GM12878 (cell line): Measurements from ENCODE around the gene GTPBP4. TPM values are rescaled to one million over a fixed set of nuclear protein-coding genes. Genes with fewer than 3 reads are reported as not detected.

Experiments
- ATAC-seq: fragments of 200-7000 bp; cut with Tn5 transposase; 3 replicates; pipeline ENCODE4 v1.9.1; 2020; ENCODE audit warnings: mild to moderate bottlenecking, moderate library complexity
- BruUV-seq: library from RNA; stranded (reverse); fragments of 400-500 nt; replicated peaks from 2 replicates; lab custom pipeline; 2021; lab: Mats Ljungman, UMichigan
- CTCF ChIA-PET: fragments of 300-600 bp; sonication (Branson Sonifier 250); formaldehyde crosslinking; extraction: SDS; loops from one replicate; lab custom pipeline; 2021; ENCODE audit warnings: inconsistent platforms; lab: Yijun Ruan, JAX
- POLR2A ChIA-PET: fragments of 350-600 bp; formaldehyde crosslinking; extraction: SDS; loops from one replicate; lab custom pipeline; 2021; ENCODE audit warnings: inconsistent platforms; lab: Charles Lee
- RAD21 ChIA-PET: fragments of 300-600 bp; sonication (Branson Sonifier 250); formaldehyde crosslinking; loops from one replicate; lab custom pipeline; 2023; ENCODE audit warnings: antibody characterized with exemption; ENCODE audit not compliant: unreplicated experiment; lab: Charles Lee
- SMC1A ChIA-PET: fragments of 300-600 bp; sonication (Branson Sonifier 250); formaldehyde crosslinking; loops from one replicate; lab custom pipeline; 2023; ENCODE audit not compliant: unreplicated experiment, uncharacterized antibody; lab: Charles Lee
- DNase-seq: peaks from one replicate; pipeline ENCODE4 v3.0.0-alpha.2; 2011; ENCODE audit warnings: low read depth, low spot score
- FAIRE-seq: peaks from 3 replicates; lab custom pipeline; 2011; peaks lifted over from hg19 to GRCh38; lab: Jason Lieb, UNC
- H2AFZ ChIP-seq: 2 replicates; pipeline ENCODE4 v1.6.0; 2011; ENCODE audit warnings: low read depth, low read length, control low read depth; ENCODE audit not compliant: control insufficient read depth
- H3K27ac ChIP-seq: 2 replicates; pipeline ENCODE4 v1.5.1; 2011; ENCODE audit warnings: control low read depth; ENCODE audit not compliant: control insufficient read depth, insufficient read depth
- H3K27me3 ChIP-seq, 2 experiments: replicated peaks in 1 of 2; 2 replicates each; pipeline versions ENCODE4 v1.6.0 to v1.6.1; 2011; ENCODE audit warnings: low read length in 1 of 2; ENCODE audit not compliant: control insufficient read depth in 2 of 2, insufficient read depth in 2 of 2
- H3K36me3 ChIP-seq, 2 experiments: 2 replicates each; pipeline ENCODE4 v1.5.1; 2011; ENCODE audit warnings: low read length in 1 of 2; ENCODE audit not compliant: control insufficient read depth in 2 of 2, insufficient read depth in 2 of 2
- H3K4me1 ChIP-seq: 2 replicates; pipeline ENCODE4 v1.6.1; 2011; ENCODE audit warnings: mild to moderate bottlenecking, low read length, moderate library complexity, mixed read lengths; ENCODE audit not compliant: control insufficient read depth, insufficient read depth
- H3K4me2 ChIP-seq: 2 replicates; pipeline ENCODE4 v1.6.0; 2011; ENCODE audit warnings: control low read depth; ENCODE audit not compliant: control insufficient read depth, insufficient read depth
- H3K4me3 ChIP-seq: fragments of 200-600 bp; sonication (generic); 2 replicates; pipeline ENCODE4 v1.5.1; 2016
- H3K79me2 ChIP-seq: 2 replicates; pipeline ENCODE4 v1.6.0; 2011; ENCODE audit warnings: low read length; ENCODE audit not compliant: control insufficient read depth, insufficient read depth
- H3K9ac ChIP-seq: 2 replicates; pipeline ENCODE4 v1.8.0; 2011; ENCODE audit warnings: low read length, control low read depth, mixed read lengths; ENCODE audit not compliant: control insufficient read depth, insufficient read depth
- H3K9me3 ChIP-seq: replicated peaks from 3 replicates; pipeline ENCODE4 v1.5.1; 2011; ENCODE audit warnings: mild to moderate bottlenecking, low read length; ENCODE audit not compliant: control insufficient read depth, insufficient read depth
- H4K20me1 ChIP-seq: 2 replicates; pipeline ENCODE4 v1.6.0; 2011; ENCODE audit not compliant: control insufficient read depth, insufficient read depth
- ATF2 ChIP-seq: IDR thresholded peaks from 2 replicates; pipeline ENCODE4 v1.6.1; 2012; ENCODE audit warnings: low read length, inconsistent platforms
- BRCA1 ChIP-seq: IDR thresholded peaks from 2 replicates; pipeline ENCODE4 v1.6.1; 2011; ENCODE audit warnings: low read depth, low read length, improper control_type of control experiment
- E2F8 ChIP-seq: fragments of 450-650 bp; IDR thresholded peaks from 2 replicates; pipeline ENCODE4 v1.6.1; 2018; ENCODE audit warnings: mild to moderate bottlenecking, low read depth, moderate library complexity; ENCODE audit not compliant: partially characterized antibody
- HDAC6 ChIP-seq: fragments of 200-600 bp; sonication (generic); IDR thresholded peaks from one replicate; pipeline ENCODE4 v1.8.0; 2017; ENCODE audit warnings: antibody characterized with exemption; ENCODE audit not compliant: unreplicated experiment
- IKZF2 ChIP-seq, 2 experiments: fragments of 450-650 bp; IDR thresholded peaks; 2 replicates each; pipeline ENCODE4 v1.6.1; 2017; ENCODE audit warnings: mild to moderate bottlenecking in 2 of 2, moderate library complexity in 2 of 2
- JUNB ChIP-seq: IDR thresholded peaks from 2 replicates; pipeline ENCODE4 v1.6.1; 2016; ENCODE audit warnings: antibody characterized with exemption, mild to moderate bottlenecking
- MAX ChIP-seq: IDR thresholded peaks from 2 replicates; pipeline ENCODE4 v1.6.1; 2012; ENCODE audit warnings: low read depth, low read length, improper control_type of control experiment
- NR2C1 ChIP-seq: fragments of 450-650 bp; IDR thresholded peaks from 2 replicates; pipeline ENCODE4 v1.6.1; 2017; ENCODE audit warnings: antibody characterized with exemption, mild to moderate bottlenecking, moderate library complexity
- RAD21 ChIP-seq: IDR thresholded peaks from 2 replicates; pipeline ENCODE4 v1.6.1; 2011; ENCODE audit warnings: mild to moderate bottlenecking, low read depth, low read length, moderate library complexity; ENCODE audit not compliant: insufficient read depth
- RCOR1 ChIP-seq: conservative IDR thresholded peaks from 2 replicates; pipeline ENCODE4 v1.6.1; 2012; ENCODE audit warnings: low read depth, low read length, improper control_type of control experiment
- SMARCA5 ChIP-seq: fragments of 450-650 bp; IDR thresholded peaks from 2 replicates; pipeline ENCODE4 v1.6.1; 2017; ENCODE audit warnings: mild to moderate bottlenecking
- SREBF2 ChIP-seq: IDR thresholded peaks from 2 replicates; pipeline ENCODE4 v1.6.1; 2012; ENCODE audit warnings: mild to moderate bottlenecking, low read length
- TARDBP ChIP-seq: IDR thresholded peaks from 2 replicates; pipeline ENCODE4 v1.6.1; 2016; ENCODE audit warnings: borderline replicate concordance
- ZNF217 ChIP-seq: fragments of 450-650 bp; IDR thresholded peaks from 2 replicates; pipeline ENCODE4 v1.6.1; 2017; ENCODE audit warnings: antibody characterized with exemption, mild to moderate bottlenecking
- ZNF24 ChIP-seq: fragments of 450-650 bp; IDR thresholded peaks from 2 replicates; pipeline ENCODE4 v1.6.1; 2017; ENCODE audit warnings: antibody characterized with exemption, mild to moderate bottlenecking
- WGBS: methylation state at CpG from one replicate; pipeline ENCODE4 v1.1.6; 2016; ENCODE audit warnings: low lambda C conversion rate; ENCODE audit not compliant: insufficient replicate concordance, insufficient coverage; ENCODE audit errors: missing lambda C conversion rate; 5-methylcytosine and 5-hydroxymethylcytosine counted together
- in situ Hi-C: fragments of 300-500 bp; cut with MboI; formaldehyde crosslinking; loops from 9 replicates; pipeline ENCODE4 v1.14.3; 2018; ENCODE audit warnings: mixed read lengths
- intact Hi-C: fragments of 100-400 bp; cut with micrococcal nuclease; formaldehyde crosslinking; loops from one replicate; pipeline ENCODE4 v1.14.2; 2022; ENCODE audit not compliant: unreplicated experiment
- polyA plus RNA-seq, 11 experiments: library from polyadenylated mRNA; depleted of rRNA in 4 of 11; unstranded in 6 of 11; stranded (reverse) in 5 of 11; fragments of >200 nt; fragmentation: Nextera tagmentation in 4 of 11; fragmentation: Illumina TruSeq in 1 of 11; extraction: Ambion mirVana in 4 of 11; extraction: Trizol in 1 of 11; gene quantifications; 1 replicate in 1 of 11; 2 replicates in 10 of 11; pipeline versions ENCODE4 v1.2.1 to v1.2.3, GENCODE V29; 2011 to 2016; ENCODE audit warnings: inconsistent platforms in 2 of 11, missing spikeins in 2 of 11, low read depth in 1 of 11
- total RNA-seq, 4 experiments: library from RNA; depleted of rRNA in 3 of 4; stranded (reverse); fragments of >200 nt in 3 of 4; fragmentation: Illumina TruSeq in 1 of 4; extraction: Trizol in 1 of 4; gene quantifications; 2 replicates each; pipeline versions ENCODE4 v1.2.1 to v1.2.3, GENCODE V29; 2013 to 2021

Gene GTPBP4
- total and polyA plus RNA-seq, 10 of the 15 experiments (the other 5 are each of a cell fraction or from before 2014, with no cell fraction given) = 58.5 to 118 (median 71.4) TPM

- no peak for TF ChIP-seq MAX
- TF ChIP-seq IKZF2 (IDR thresholded peaks at IDR 0.05) = no peak
- no peak for TF ChIP-seq ATF2
- TF ChIP-seq RAD21 = no peak
- TF ChIP-seq RCOR1 = no peak
- no peak for TF ChIP-seq HDAC6
- TF ChIP-seq NR2C1 = no peak
- no peak for TF ChIP-seq SMARCA5
These were observed 66.5 kb downstream of the GTPBP4 start (continued) for GRCh38 chr10:1054684-1055083.

GRCh38 chr10:1056326-1057105, 68.3 kb downstream of the GTPBP4 start, which contains the start of gene WDR37:
WDR37 (plus strand) TSS chr10:1056385; CDS start chr10:1072156, 15,771 bp downstream.
- Histone ChIP-seq H3K36me3 (peaks cover 0 to 13% of the 10 kb centered on the region in 2 experiments; a peak in 2 of 4 replicates), H3K4me3 (peak within 1 kb of the TSS; percentile 89), H3K4me2 (peak within 1 kb of the TSS; percentile 87), H3K27ac (peak within 1 kb of the TSS; percentile 85), H3K27me3 (no peaks in the 10 kb centered on the region), H3K79me2 (peaks cover 92% of the 10 kb centered on the region), H3K4me1 (peaks cover 21% of the 10 kb centered on the region), H2AFZ (peak within 1 kb of the TSS; percentile 89), H3K9ac (peak within 1 kb of the TSS; percentile 89), H4K20me1 (no peaks in the 10 kb centered on the region), H3K9me3 (no peaks in the 10 kb centered on the region)
- FAIRE-seq (no peak), ATAC-seq (peak; percentile 94), DNase-seq (no peak)
- ChIA-PET RAD21 (interaction anchor here (1.5 kb wide), 1 partner anchor 11 kb away, joined by 6 read pairs; no protein-coding TSS in a partner anchor), SMC1A (interaction anchor here (1.4 to 1.8 kb wide), 3 partner anchors 11 to 129 kb away, joined by 3 to 7 read pairs (median 3); no protein-coding TSS in a partner anchor), POLR2A (interaction anchor here (0.7 to 2.5 kb wide), 3 partner anchors 12 to 68 kb away, joined by 3 to 9 read pairs (median 3); partner anchors contain the start of gene GTPBP4), CTCF (no interaction called here)
- WGBS = 2% methylated on average over 65 of the region's 87 CpGs
- in situ Hi-C loops (no loop called here), intact Hi-C loops (no loop called here)
- no TSS peak for BruUV-seq
- TF ChIP-seq JUNB = no peak
- TF ChIP-seq E2F8 = peak; percentile 53
- 0 out of 2 replicates have a peak, but pooled peaks have one; percentile 35 for TF ChIP-seq TARDBP
- no peak for TF ChIP-seq ZNF24
- no peak for TF ChIP-seq BRCA1
- TF ChIP-seq SREBF2 = peak; percentile 52; the same call in 1 of the 2 replicates
- peak; percentile 69; the same call in 1 of the 2 replicates for TF ChIP-seq ZNF217
